Ishikawa (cell line): ENCODE data around the gene PCIF1.

ENCODE experiments used
- EGR1 ChIP-seq: IDR thresholded peaks from 2 replicates; pipeline ENCODE4 v1.6.1; 2012
- EP300 ChIP-seq: IDR thresholded peaks from 2 replicates; pipeline ENCODE4 v1.6.1; 2012; ENCODE audit warnings: borderline replicate concordance
- FOXM1 ChIP-seq: IDR thresholded peaks from 2 replicates; pipeline ENCODE4 v1.6.1; 2012; ENCODE audit warnings: low read depth, borderline replicate concordance
- RAD21 ChIP-seq: IDR thresholded peaks from 2 replicates; pipeline ENCODE4 v1.6.1; 2012; ENCODE audit warnings: low read depth
- REST ChIP-seq: IDR thresholded peaks from 2 replicates; pipeline ENCODE4 v1.6.1; 2012; ENCODE audit warnings: low read depth, mild to moderate bottlenecking
- TAF1 ChIP-seq: IDR thresholded peaks from 2 replicates; pipeline ENCODE4 v1.6.1; 2012; ENCODE audit warnings: low read depth, mild to moderate bottlenecking
- TF ChIP-seq, protein P1 (sequence below): IDR thresholded peaks from 2 replicates; pipeline ENCODE4 v1.6.1; 2012

DNA sequence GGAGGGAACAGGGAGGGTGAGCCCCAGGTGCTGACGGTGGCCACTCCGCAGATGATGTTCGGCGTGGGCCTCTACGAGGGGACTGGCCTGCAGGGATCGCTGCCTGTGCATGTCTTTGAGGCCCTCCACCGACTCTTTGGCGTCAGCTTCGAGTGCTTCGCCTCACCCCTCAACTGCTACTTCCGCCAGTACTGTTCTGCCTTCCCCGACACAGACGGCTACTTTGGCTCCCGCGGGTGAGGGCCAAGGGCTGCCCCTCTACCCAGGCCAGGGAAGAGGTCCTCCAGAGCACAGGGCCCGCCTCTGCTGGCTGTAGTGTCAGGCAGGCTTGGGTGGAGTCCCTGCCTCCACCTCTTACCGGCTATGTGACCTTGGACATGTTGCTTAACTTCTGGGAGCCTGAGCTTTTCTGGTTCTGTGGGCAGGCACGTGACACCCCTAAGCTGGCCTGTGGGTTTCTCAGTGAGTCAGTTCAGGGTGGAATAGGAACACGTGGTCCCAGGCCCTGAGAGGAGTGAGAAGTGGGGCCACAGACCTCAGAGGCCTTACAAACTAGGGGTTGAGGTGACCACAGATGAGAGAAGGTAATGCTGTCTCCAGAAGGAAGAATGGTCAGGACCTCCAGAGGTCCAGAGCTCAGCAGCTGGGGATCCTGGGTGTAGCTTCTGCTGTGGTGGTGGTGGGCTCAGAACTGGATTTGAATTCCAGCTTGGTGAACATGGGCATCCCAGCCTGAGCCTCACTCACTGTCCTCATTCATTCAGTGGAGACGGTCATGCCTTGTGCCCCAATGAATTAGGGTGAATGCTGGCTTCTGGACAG is 11.9 kb downstream of the PCIF1 start:
- TF ChIP-seq EP300 (no peak), TAF1 (no peak), EGR1 (no peak), FOXM1 (no peak), REST (no peak), RAD21 (no peak)
- TF ChIP-seq, protein P1, sequence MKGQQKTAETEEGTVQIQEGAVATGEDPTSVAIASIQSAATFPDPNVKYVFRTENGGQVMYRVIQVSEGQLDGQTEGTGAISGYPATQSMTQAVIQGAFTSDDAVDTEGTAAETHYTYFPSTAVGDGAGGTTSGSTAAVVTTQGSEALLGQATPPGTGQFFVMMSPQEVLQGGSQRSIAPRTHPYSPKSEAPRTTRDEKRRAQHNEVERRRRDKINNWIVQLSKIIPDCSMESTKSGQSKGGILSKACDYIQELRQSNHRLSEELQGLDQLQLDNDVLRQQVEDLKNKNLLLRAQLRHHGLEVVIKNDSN, result no peak
